Islet of Langerhans (tissue), 1 donor: ENCODE measurements around the gene SLC48A1.

Experiments
- FAIRE-seq: peaks from one replicate; lab custom pipeline; 2011; peaks lifted over from hg19 to GRCh38; lab: Jason Lieb, UNC

The SLC48A1 gene

GRCh38 chr12:47828008-47828975 lies 55.3 kb downstream of the SLC48A1 start:
- FAIRE-seq = no peak

GRCh38 chr12:47828976-47829482 lies 56.0 kb downstream of the SLC48A1 start:
- no peak for FAIRE-seq

- no peak for FAIRE-seq
These were observed 56.5 kb downstream of the SLC48A1 start for GRCh38 chr12:47829584-47829983.
